Measurements from ENCODE around the gene TSPAN4.

TSPAN4 gene

DNA sequence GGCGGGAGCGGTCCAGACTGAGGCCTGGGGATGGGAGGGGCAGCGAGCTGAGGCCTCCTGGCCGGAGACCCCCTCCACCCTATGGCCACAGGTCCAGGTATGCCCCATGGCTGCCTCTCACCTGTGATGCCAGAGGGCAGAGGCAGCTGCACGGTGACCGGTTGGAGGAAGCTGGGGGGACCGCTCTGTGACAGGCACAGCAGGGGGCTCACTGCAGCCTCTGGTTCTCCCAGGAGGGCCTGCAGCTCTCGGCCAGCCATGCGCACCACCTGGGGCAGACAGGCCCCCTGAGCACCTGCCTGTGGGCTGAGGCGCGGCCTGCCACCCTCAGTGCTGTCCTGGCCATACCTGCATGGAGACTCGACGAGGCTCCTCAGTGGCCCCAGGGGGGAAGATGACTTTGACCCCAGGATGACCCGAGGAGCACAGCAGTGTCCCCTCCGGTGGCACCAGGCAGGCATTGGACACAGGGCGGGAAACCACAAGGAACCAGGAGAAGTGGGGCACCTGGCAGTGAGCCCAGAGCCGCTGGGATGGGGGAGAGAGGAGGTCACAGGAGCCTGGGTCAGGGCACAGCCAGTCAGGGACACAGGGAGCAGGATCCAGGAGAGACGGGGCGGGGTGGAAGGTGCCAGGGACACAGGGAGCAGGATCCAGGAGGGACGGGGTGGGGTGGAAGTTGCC is 41.4 kb upstream of the TSPAN4 start:
- H3K27me3 Mint-ChIP-seq (ENCODE audit: low read depth): no peaks in the 10 kb centered on the region
- no peaks in the 10 kb centered on the region for H3K9me3 Mint-ChIP-seq
- no peaks in the 10 kb centered on the region for H3K36me3 Mint-ChIP-seq (ENCODE audit: low read depth)
- H3K4me3 Mint-ChIP-seq: peak overlapping the region; percentile 37
- H3K4me1 Mint-ChIP-seq (ENCODE audit: low read depth): peaks cover 11% of the 10 kb centered on the region
- no peak overlapping the region for H3K27ac Mint-ChIP-seq

DNA sequence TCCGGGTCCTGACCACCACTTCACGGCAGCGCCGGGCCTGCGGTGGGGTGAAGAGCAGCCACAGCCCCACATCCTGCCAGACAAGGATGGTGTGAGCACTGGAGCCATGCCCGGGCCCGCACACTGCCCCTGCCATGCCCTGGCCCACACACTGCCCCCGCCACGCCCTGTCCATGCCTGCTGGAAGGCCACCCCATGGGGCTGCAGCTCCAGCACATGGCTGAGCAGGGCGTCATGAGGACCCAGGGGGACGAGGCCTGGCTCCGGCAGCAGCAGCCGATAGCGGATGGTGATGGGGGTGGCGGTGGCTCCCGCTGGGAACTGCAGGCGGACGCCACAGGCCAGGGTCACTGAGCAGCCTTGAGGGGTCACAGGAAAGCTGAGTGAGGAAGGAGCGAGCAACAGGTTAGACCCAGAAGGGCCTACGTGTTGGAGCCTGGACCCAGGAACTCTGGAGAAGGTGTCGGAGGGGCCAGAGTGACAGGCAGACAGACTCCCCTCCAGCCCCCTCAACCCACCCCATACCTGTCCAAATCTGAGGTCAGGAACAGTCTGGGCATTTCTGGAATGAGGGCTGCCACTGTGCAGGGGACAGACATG is 40.5 kb upstream of the TSPAN4 start:
- no peak overlapping the region for H3K27ac Mint-ChIP-seq
- no peaks in the 10 kb centered on the region for H3K9me3 Mint-ChIP-seq
- no peaks in the 10 kb centered on the region for H3K27me3 Mint-ChIP-seq (ENCODE audit: low read depth)
- H3K4me3 Mint-ChIP-seq: no peak overlapping the region
- no peaks in the 10 kb centered on the region for H3K36me3 Mint-ChIP-seq (ENCODE audit: low read depth)
- H3K4me1 Mint-ChIP-seq (ENCODE audit: low read depth): peaks cover 6% of the 10 kb centered on the region

DNA sequence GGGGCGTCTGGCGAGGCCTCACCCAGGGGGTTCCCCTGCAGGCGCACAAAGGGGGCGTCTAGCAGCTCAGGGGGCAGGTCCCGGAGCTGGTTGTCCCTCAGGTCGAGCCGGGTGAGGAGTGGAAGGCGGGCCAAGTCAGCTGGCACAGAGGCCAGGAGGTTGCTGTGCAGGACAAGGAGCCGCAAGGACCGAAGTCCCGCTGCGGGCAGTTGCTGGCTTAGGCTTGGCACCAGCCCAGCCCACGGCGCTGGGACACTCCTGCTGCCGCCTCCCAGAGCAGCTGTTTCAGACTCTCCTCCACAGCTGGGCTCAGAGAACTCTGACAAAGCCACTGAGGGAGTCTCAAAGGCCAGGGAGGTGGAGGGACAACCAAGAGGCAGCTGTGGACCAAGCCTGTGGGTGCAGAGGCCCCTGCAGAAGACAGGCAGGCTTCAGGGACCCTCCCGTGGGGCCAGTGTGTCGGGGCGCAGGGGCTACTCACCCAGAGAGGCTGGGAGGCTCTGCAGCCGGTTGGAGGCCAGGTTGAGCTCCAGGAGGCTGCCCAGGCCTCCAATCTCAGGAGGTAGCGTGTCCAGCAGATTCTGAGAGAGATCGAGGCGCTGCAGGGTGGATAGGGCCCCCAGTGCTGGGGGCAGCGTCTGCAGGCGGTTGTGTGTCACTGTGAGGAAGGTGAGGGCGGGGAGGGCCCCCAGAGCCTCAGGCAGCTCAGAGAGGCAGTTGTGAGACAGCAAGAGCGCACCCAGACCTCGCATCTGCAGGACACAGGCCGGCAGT is 39.8 kb upstream of the TSPAN4 start:
- Mint-ChIP-seq H3K4me1 (ENCODE audit: low read depth) (peaks cover 9% of the 10 kb centered on the region), H3K36me3 (ENCODE audit: low read depth) (peaks cover 2% of the 10 kb centered on the region), H3K27ac (no peak overlapping the region), H3K4me3 (no peak overlapping the region), H3K9me3 (no peaks in the 10 kb centered on the region), H3K27me3 (ENCODE audit: low read depth) (no peaks in the 10 kb centered on the region)

DNA sequence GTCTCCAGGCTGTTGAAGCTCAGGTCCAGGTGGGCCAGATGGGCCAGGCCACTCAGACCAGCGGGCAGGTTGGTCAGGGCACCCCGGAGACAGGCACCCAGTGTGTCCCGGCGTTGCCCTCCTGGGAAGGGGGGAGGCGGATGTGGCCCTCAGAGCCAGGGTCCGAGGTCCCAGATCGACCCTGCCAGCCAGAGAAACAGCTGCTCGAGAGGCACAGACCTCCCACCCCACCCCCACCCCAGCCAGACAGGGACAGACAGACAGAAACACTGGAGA is 39.2 kb upstream of the TSPAN4 start:
- Mint-ChIP-seq H3K27ac (no peak overlapping the region), H3K27me3 (ENCODE audit: low read depth) (no peaks in the 10 kb centered on the region), H3K9me3 (no peaks in the 10 kb centered on the region), H3K4me1 (ENCODE audit: low read depth) (peaks cover 11% of the 10 kb centered on the region), H3K4me3 (no peak overlapping the region), H3K36me3 (ENCODE audit: low read depth) (peaks cover 3% of the 10 kb centered on the region)

DNA sequence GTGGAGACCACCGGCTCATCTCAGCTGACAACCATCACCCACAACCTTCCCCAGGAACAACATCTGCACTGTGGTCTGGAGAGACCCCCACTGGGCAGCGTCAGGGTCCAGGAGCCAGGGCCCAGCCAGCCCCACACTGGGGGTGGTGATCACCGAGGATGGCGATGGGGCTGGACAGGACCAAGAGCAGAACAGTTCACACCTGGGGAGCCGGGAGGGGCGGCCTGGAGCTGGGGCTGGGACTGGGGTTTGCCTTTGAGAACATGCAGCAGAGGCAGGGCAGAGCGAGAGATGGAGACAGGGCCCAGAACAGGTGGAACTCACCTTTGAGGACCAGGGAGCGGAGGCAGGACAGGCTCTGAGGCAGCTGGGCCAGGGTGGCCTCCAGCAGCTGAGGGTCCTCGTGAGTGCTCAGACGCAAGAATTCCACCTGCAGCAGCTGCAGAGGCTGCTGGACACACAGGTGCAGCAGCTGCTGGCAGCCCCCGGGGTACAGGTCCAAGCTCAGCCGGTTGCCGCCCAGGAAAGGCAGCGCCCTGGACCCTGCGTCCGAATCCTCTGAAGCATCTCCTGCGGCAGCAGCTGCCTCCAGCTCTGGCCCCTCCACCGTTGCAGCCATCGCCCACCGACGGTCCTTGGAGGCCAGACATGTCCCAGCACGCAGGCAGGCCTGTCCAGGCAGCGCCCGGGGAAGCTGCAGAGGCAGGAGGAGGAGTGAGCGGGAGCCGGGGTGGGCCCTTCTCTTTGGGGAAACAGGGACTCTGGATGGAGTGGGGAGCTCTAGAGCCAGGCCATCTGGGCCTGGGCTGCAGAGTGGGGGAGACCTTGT is 38.7 kb upstream of the TSPAN4 start:
- H3K4me1 Mint-ChIP-seq (ENCODE audit: low read depth): peaks cover 16% of the 10 kb centered on the region
- no peaks in the 10 kb centered on the region for H3K27me3 Mint-ChIP-seq (ENCODE audit: low read depth)
- H3K27ac Mint-ChIP-seq: no peak overlapping the region
- peak overlapping the region; percentile 80 for H3K4me3 Mint-ChIP-seq
- no peaks in the 10 kb centered on the region for H3K9me3 Mint-ChIP-seq
- peaks cover 3% of the 10 kb centered on the region for H3K36me3 Mint-ChIP-seq (ENCODE audit: low read depth)

DNA sequence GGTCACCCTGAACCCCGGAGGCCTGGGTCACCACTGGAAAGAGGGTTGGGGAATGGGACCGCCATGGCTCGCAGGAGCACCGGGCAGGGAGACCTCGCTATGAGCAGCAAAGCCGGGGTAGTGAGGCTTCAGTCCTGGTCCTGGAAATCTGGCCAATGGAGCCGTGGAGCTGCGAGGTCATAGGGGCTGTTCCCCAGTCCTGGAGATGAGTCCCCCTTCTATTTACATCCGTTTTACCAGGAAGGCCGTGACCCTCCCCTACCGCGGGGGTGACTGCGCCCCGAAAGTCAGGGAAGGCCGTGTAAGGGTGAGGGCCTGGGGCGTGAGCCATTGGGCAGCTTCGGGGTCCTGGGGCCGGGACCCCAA is 38.1 kb upstream of the TSPAN4 start:
- Mint-ChIP-seq H3K27me3 (ENCODE audit: low read depth) (no peaks in the 10 kb centered on the region), H3K9me3 (no peaks in the 10 kb centered on the region), H3K4me3 (peak overlapping the region; percentile 80), H3K4me1 (ENCODE audit: low read depth) (peaks cover 18% of the 10 kb centered on the region), H3K27ac (no peak overlapping the region), H3K36me3 (ENCODE audit: low read depth) (peaks cover 3% of the 10 kb centered on the region)

DNA sequence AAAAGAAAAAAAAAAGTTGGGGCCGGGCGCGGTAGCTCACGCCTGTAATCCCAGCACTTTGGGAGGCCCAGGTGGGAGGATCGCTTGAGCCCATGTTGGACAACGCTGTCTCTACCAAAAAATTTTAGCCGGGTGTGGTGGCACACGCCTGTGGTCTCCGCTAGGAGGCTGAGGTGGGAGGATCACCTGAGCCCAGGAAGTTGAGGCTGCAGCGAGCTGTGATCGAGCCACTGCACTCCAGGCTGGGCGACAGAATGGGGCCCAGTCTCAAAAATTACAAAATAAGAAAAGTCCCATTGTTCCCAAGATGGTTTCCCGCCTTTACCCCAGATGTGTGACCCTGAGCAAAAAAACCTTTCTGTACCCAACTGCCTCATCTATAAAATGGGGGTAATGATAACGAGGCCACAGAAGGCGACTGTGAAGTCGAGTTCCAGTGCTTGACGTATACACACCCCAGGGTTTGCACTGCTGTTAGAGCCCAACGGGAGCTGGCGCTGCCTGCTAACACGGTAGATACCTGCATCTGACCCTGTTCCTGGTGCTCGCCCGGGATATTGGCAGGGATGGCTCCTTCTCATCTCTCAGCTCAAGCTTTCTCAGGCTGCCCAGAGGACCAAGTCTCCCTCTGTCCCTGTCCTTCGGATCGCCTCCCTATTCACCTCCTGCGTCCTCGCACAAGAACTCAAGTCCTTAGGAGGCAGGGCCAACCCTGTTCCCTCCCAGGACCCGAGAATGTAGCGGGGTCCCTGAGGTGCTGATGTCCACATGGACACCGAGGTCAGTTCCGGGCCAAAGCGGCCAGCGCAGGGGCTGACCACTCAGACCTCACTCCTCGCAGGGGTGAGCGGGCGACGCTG is 34.0 kb upstream of the TSPAN4 start:
- Mint-ChIP-seq H3K4me3 (peak overlapping the region; percentile 93), H3K27me3 (ENCODE audit: low read depth) (no peaks in the 10 kb centered on the region), H3K9me3 (no peaks in the 10 kb centered on the region), H3K4me1 (ENCODE audit: low read depth) (peaks cover 25% of the 10 kb centered on the region), H3K27ac (peak overlapping the region; percentile 97), H3K36me3 (ENCODE audit: low read depth) (peaks cover 22% of the 10 kb centered on the region)

DNA sequence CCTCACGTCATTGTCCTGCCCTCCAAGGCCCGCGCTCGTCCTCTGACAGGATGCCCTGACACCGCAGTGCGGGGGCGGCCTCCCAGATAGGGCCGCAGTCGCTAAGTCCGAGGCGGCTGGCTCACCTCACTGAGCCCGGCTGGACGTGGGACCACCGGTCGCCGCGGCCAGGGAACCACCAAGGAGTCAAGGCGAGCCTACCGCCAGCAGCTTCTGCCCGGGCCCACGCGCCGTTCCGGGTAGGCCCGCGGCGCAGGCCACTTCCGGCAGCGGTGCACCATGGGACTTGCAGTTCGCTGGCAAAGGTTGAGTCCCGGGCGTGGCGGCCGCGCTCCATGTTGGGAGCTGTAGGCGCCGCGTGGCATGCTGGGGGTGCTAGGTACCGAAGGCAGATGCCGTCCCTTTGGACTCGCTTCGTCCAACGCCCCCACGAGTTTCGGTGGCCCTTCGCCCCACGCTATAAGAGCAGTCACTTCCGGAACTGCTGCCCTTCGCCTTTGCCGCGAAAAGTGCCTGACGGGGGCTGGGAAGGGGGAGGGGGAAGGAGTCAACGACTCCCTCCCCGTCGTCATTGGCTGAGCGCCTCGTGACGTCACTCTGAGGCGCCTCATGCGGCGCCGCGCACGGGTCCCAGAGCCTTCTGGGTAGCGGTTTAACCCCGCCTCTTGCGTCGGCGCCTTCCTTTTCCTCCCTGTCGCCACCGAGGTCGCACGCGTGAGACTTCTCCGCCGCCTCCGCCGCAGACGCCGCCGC is 33.2 kb upstream of the TSPAN4 start, which contains the start of gene RPLP2:
Gene RPLP2 (plus strand): TSS at position 681 of the 753 bp plus-strand sequence. CDS start 268 bp downstream, outside the sequence.
- peak within 1 kb of the TSS; percentile 93 for H3K4me3 Mint-ChIP-seq
- peak within 1 kb of the TSS; percentile 97 for H3K27ac Mint-ChIP-seq
- peaks cover 23% of the 10 kb centered on the region for H3K4me1 Mint-ChIP-seq (ENCODE audit: low read depth)
- H3K27me3 Mint-ChIP-seq (ENCODE audit: low read depth): no peaks in the 10 kb centered on the region
- H3K36me3 Mint-ChIP-seq (ENCODE audit: low read depth): peaks cover 25% of the 10 kb centered on the region
- no peaks in the 10 kb centered on the region for H3K9me3 Mint-ChIP-seq

DNA sequence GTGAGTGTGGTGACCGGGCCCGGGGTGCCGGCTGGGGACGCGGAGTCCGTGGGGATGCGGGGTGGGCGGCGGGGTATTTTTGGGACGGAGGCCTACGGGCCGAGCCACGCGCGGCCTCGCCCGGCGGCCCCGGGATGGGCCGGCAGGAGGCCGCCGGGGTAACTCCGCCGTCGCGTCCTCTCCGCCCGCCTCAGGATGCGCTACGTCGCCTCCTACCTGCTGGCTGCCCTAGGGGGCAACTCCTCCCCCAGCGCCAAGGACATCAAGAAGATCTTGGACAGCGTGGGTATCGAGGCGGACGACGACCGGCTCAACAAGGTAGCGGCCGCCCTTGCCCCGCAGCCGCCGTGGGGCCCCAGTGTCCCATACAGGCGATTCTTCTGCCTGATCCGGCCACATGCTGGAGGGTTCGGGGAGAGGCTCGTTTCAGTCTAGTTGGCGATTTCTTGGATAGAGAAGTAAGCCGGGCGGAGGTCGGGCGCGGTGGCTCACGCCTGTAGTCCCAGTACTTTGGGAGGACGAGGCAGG is 32.5 kb upstream of the TSPAN4 start:
- Mint-ChIP-seq H3K27ac (peak overlapping the region; percentile 97), H3K4me3 (peak overlapping the region; percentile 93), H3K27me3 (ENCODE audit: low read depth) (no peaks in the 10 kb centered on the region), H3K9me3 (no peaks in the 10 kb centered on the region), H3K36me3 (ENCODE audit: low read depth) (peaks cover 25% of the 10 kb centered on the region), H3K4me1 (ENCODE audit: low read depth) (peaks cover 22% of the 10 kb centered on the region)

DNA sequence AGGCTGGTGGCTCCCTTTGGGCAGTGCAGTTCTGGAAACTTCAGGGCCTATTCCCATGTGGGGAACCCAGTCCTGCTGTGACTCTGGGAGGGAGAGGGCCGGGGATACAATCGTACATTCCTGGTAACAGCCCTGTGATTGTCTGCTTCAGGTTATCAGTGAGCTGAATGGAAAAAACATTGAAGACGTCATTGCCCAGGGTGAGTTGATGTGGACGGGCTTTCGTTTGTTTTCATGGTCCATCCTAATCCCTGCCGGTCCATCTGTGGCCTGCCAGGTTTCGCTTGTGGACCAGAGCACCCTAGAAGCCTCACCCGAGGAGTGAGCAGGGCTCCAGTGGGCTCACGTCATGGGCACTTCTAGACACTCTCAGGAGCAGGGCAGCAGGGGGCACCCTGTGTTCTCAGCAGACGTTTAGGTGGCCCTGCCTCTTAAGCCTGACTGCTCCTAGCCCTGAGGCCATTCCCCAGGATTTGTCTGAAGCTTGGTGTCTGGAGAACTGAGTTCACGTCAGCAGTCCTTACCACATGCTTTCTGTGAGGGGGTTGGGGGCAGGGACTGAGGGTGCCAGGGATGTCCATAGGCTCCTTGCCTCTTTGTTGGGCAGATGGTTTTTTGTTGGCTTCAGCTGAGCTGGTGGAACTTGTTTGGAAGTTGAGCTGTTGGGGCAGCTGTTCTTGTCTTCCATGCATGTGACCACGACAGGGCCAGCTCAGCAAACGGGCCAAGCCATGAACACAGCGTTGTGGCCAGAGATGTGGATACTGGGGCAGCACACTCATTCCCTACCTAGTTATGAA is 31.0 kb upstream of the TSPAN4 start:
- H3K4me1 Mint-ChIP-seq (ENCODE audit: low read depth): peaks cover 21% of the 10 kb centered on the region
- no peaks in the 10 kb centered on the region for H3K27me3 Mint-ChIP-seq (ENCODE audit: low read depth)
- peak overlapping the region; percentile 55 for H3K27ac Mint-ChIP-seq
- H3K4me3 Mint-ChIP-seq: peak overlapping the region; percentile 93
- H3K36me3 Mint-ChIP-seq (ENCODE audit: low read depth): peaks cover 25% of the 10 kb centered on the region
- H3K9me3 Mint-ChIP-seq: no peaks in the 10 kb centered on the region

DNA sequence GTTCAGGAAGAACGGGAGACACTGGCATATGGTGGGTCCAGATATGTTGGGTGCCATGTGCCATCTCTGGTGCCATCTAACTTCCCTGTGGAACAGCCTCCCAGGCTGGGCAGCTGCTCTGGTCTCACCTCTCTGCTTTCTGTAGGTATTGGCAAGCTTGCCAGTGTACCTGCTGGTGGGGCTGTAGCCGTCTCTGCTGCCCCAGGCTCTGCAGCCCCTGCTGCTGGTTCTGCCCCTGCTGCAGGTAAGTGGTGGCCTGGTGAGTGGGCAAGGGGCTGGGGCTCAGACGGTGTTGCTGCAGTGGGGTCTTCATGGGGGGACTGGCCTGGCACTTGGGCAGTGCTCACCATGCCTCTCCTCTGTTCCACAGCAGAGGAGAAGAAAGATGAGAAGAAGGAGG is 30.3 kb upstream of the TSPAN4 start:
- Mint-ChIP-seq H3K9me3 (no peaks in the 10 kb centered on the region), H3K4me1 (ENCODE audit: low read depth) (peaks cover 21% of the 10 kb centered on the region), H3K27me3 (ENCODE audit: low read depth) (no peaks in the 10 kb centered on the region), H3K36me3 (ENCODE audit: low read depth) (peaks cover 25% of the 10 kb centered on the region), H3K4me3 (peak overlapping the region; percentile 10), H3K27ac (peak overlapping the region; percentile 55)

DNA sequence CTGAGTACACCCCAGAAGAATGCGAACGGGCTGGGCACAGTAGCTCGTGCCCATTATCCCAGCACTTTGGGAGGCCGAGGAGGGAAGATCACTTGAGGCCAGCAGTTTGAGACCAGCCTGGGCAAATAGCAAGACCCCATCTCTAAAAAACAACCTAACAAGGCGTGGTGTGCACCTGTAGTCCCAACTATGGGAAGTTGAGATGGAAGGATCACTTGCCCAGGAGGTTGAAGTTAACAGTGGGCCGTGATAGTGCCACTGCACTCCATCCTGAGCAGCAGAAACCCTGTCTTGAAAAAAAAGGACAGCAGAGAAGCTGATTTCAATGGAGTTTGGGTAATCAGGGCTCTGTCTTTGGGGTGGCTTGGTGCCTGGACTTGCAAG is 29.6 kb upstream of the TSPAN4 start:
- no peak overlapping the region for H3K4me3 Mint-ChIP-seq
- no peak overlapping the region for H3K27ac Mint-ChIP-seq
- H3K36me3 Mint-ChIP-seq (ENCODE audit: low read depth): peaks cover 22% of the 10 kb centered on the region

More for the DNA sequence above, 29.6 kb upstream of the TSPAN4 start:
- Mint-ChIP-seq H3K9me3 (no peaks in the 10 kb centered on the region), H3K27me3 (ENCODE audit: low read depth) (no peaks in the 10 kb centered on the region), H3K4me1 (ENCODE audit: low read depth) (peaks cover 17% of the 10 kb centered on the region)
